ENCODE measurements around the gene LRRC49.

The LRRC49 gene

DNA sequence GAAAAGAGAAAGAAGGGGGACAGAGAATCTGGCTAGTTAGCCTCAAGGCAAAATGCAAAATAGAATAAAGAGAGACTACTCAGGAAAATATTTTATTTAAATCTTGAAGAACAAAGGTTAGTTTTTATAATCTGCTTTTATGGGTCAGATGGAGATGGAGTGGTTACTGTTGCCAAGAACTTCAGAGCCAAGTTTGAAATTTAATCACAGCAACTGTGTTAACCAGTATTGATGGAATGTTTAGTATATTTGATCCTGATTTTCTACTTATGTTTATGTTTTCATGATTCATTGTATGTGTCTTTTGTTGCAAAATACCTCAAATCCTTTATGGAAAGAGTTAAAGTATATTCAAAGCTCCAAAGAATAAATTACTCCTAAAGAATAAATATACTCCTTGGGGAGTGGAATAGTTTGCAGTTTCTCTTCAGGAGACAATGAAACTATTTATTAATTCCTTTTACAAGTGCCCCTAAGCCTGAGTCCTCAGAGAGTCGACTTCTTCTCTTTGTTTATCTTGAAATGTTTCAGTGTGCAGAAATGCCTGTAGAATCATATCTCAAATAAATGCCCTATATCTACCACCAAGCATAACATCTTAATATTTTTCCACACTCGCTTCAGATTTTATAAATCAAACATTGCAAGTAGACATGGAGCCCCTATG lies 161.8 kb downstream of the LRRC49 start:
- no peaks in the 10 kb centered on the region for H3K9me3 ChIP-seq (ENCODE audit: control insufficient read depth, insufficient read depth, low read length)
- no peak overlapping the region for H3K9ac ChIP-seq (ENCODE audit: low read depth, low read length)
- no peaks in the 10 kb centered on the region for H3K36me3 ChIP-seq (ENCODE audit: control insufficient read depth, insufficient read depth, low read length)
- H3K27me3 ChIP-seq (ENCODE audit: control insufficient read depth, insufficient read depth, low read length), result no peaks in the 10 kb centered on the region
- no peak overlapping the region for H3K4me3 ChIP-seq (ENCODE audit: low read depth, low read length)
- no peak overlapping the region for H3K27ac ChIP-seq (ENCODE audit: low read depth, low read length)
- peaks cover 12% of the 10 kb centered on the region for H3K4me1 ChIP-seq (ENCODE audit: control insufficient read depth, insufficient read depth, low read length)

DNA sequence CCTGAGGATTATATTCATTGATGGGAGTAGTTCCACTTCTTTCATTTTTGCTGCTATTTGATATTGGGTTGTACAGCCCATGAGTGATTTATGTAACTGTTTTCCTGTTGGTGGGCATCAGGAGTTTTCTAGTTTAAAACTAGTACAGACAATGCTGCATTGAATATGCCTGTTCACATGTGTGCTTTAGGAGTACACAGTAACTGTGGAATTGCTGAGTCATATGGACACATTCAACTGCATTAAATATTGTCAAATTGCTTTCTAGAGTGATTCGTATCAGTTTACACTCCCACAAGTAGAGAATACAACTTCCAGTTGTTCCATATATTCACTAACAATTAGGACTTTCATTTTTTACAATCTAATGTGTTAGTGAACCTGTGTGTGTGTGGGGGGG lies 162.8 kb downstream of the LRRC49 start:
- no peaks in the 10 kb centered on the region for H3K27me3 ChIP-seq (ENCODE audit: control insufficient read depth, insufficient read depth, low read length)
- no peak overlapping the region for H3K27ac ChIP-seq (ENCODE audit: low read depth, low read length)
- H3K9ac ChIP-seq (ENCODE audit: low read depth, low read length), result no peak overlapping the region
- H3K9me3 ChIP-seq (ENCODE audit: control insufficient read depth, insufficient read depth, low read length), result peaks cover 4% of the 10 kb centered on the region; the same call in 1 of the 2 replicates
- no peaks in the 10 kb centered on the region for H3K36me3 ChIP-seq (ENCODE audit: control insufficient read depth, insufficient read depth, low read length)
- no peak overlapping the region for H3K4me3 ChIP-seq (ENCODE audit: low read depth, low read length)
- H3K4me1 ChIP-seq (ENCODE audit: control insufficient read depth, insufficient read depth, low read length), result peaks cover 1% of the 10 kb centered on the region

DNA sequence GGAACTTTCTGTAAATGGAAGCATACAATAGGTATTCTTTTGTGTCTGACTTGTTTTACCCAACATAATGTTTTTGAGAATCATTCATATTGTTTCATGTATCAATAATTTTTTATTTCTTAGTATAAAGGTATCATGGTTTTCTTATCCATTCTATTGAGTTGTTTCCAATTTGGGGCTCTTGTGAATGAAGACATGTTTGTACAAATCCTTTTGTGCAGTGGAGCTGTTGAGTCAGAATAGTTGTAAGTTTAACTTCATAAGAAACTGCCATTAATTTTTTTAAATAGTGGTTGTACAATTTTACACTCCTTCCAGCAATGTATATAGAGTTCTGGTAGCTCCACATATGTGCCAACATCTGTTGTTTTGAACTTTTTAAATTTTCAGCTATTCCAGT lies 163.5 kb downstream of the LRRC49 start:
- Histone ChIP-seq H3K9me3 (ENCODE audit: control insufficient read depth, insufficient read depth, low read length) (peaks cover 4% of the 10 kb centered on the region; the same call in 1 of the 2 replicates), H3K27me3 (ENCODE audit: control insufficient read depth, insufficient read depth, low read length) (no peaks in the 10 kb centered on the region), H3K36me3 (ENCODE audit: control insufficient read depth, insufficient read depth, low read length) (no peaks in the 10 kb centered on the region), H3K9ac (ENCODE audit: low read depth, low read length) (no peak overlapping the region), H3K27ac (ENCODE audit: low read depth, low read length) (no peak overlapping the region), H3K4me3 (ENCODE audit: low read depth, low read length) (no peak overlapping the region), H3K4me1 (ENCODE audit: control insufficient read depth, insufficient read depth, low read length) (no peaks in the 10 kb centered on the region)

DNA sequence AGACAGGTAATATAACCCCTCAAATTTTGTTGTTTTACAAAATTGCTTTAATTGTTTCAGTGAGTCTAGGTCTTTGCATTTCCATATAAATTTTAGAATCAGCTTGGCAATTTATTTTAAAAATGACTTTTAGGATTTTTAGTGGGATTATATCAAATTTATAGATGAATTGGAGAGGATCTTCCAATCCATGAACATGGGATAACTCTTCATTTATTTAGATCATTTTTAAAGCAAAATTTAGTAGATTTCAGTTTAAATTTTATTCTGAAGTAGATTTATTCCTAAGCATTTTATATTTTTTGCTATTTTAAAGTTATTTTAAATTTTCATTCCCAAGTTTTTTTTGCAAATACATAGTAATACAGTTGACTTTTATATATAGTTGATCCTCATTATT lies 164.5 kb downstream of the LRRC49 start:
- peaks cover 4% of the 10 kb centered on the region; the same call in 1 of the 2 replicates for H3K9me3 ChIP-seq (ENCODE audit: control insufficient read depth, insufficient read depth, low read length)
- H3K27me3 ChIP-seq (ENCODE audit: control insufficient read depth, insufficient read depth, low read length), result no peaks in the 10 kb centered on the region
- no peak overlapping the region for H3K27ac ChIP-seq (ENCODE audit: low read depth, low read length)

DNA sequence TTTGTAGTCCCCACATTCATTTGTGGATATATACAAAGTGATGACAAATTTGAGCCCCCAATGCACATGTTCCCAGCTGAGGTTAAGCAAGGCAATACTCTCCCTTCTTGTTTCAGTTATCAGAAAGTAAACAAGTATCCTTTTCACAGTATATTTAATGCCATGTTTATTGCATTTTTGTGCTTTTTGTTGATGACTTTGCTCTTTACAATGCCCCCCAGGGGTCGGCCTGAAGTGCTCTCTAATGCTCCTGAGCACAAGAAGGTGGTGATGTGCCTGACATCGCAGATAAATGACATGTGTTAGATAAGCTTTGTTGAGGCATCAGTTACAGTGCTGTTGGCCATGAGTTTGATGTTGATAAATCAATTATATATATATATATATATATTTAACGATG lies 165.0 kb downstream of the LRRC49 start:
- Histone ChIP-seq H3K4me1 (ENCODE audit: control insufficient read depth, insufficient read depth, low read length) (no peaks in the 10 kb centered on the region), H3K27ac (ENCODE audit: low read depth, low read length) (no peak overlapping the region), H3K9ac (ENCODE audit: low read depth, low read length) (no peak overlapping the region), H3K9me3 (ENCODE audit: control insufficient read depth, insufficient read depth, low read length) (peaks cover 4% of the 10 kb centered on the region; the same call in 1 of the 2 replicates), H3K4me3 (ENCODE audit: low read depth, low read length) (no peak overlapping the region), H3K27me3 (ENCODE audit: control insufficient read depth, insufficient read depth, low read length) (no peaks in the 10 kb centered on the region), H3K36me3 (ENCODE audit: control insufficient read depth, insufficient read depth, low read length) (no peaks in the 10 kb centered on the region)

More for the DNA sequence above, 164.5 kb downstream of the LRRC49 start:
- H3K9ac ChIP-seq (ENCODE audit: low read depth, low read length), result no peak overlapping the region
- H3K4me1 ChIP-seq (ENCODE audit: control insufficient read depth, insufficient read depth, low read length), result no peaks in the 10 kb centered on the region
- H3K36me3 ChIP-seq (ENCODE audit: control insufficient read depth, insufficient read depth, low read length), result no peaks in the 10 kb centered on the region
- no peak overlapping the region for H3K4me3 ChIP-seq (ENCODE audit: low read depth, low read length)

DNA sequence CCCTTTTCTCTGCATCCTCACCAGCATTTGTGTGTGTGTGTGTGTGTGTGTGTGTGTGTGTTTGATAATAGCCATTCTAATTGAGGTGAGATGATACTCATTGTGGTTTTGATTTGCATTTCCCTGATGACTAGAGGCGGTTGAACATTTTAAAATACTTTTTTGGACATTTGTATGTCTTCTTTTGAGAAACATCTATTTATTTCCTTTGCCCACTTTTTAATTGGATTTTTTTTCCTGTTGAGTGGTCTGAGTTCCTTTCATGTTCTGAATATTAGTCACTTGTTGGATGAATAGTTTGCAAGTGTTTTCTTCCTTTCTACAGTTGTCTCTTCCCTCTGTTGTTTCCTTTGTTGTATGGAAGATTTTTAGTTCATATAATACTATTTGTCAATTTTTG lies 168.4 kb downstream of the LRRC49 start:
- H3K4me1 ChIP-seq (ENCODE audit: control insufficient read depth, insufficient read depth, low read length), result no peaks in the 10 kb centered on the region
- H3K9ac ChIP-seq (ENCODE audit: low read depth, low read length), result no peak overlapping the region
- no peaks in the 10 kb centered on the region for H3K36me3 ChIP-seq (ENCODE audit: control insufficient read depth, insufficient read depth, low read length)
- H3K27me3 ChIP-seq (ENCODE audit: control insufficient read depth, insufficient read depth, low read length), result no peaks in the 10 kb centered on the region
- no peak overlapping the region for H3K4me3 ChIP-seq (ENCODE audit: low read depth, low read length)
- H3K27ac ChIP-seq (ENCODE audit: low read depth, low read length), result no peak overlapping the region
- peaks cover 4% of the 10 kb centered on the region; the same call in 1 of the 2 replicates for H3K9me3 ChIP-seq (ENCODE audit: control insufficient read depth, insufficient read depth, low read length)

DNA sequence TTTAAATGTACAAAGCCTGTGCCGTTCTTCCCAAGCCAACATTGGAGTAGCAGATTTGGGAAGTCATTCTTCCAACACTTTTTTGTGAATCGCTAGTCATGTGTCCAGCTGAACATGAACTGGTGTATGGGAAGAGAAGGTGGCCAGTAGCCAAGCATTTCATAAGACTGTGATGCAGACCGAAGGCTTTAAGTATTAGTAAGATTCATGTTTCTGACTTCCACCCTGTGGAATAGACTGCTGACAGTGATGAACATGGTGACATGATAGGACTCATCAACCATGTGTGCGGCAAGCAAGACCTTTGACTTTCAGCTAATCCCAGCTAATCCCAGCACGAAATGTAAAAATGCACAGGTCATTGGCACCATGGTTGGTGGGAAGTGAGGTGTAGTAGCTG lies 174.4 kb downstream of the LRRC49 start:
- Histone ChIP-seq H3K36me3 (ENCODE audit: control insufficient read depth, insufficient read depth, low read length) (no peaks in the 10 kb centered on the region), H3K27me3 (ENCODE audit: control insufficient read depth, insufficient read depth, low read length) (no peaks in the 10 kb centered on the region), H3K9me3 (ENCODE audit: control insufficient read depth, insufficient read depth, low read length) (no peaks in the 10 kb centered on the region), H3K4me3 (ENCODE audit: low read depth, low read length) (no peak overlapping the region), H3K27ac (ENCODE audit: low read depth, low read length) (no peak overlapping the region), H3K9ac (ENCODE audit: low read depth, low read length) (no peak overlapping the region), H3K4me1 (ENCODE audit: control insufficient read depth, insufficient read depth, low read length) (no peaks in the 10 kb centered on the region)

DNA sequence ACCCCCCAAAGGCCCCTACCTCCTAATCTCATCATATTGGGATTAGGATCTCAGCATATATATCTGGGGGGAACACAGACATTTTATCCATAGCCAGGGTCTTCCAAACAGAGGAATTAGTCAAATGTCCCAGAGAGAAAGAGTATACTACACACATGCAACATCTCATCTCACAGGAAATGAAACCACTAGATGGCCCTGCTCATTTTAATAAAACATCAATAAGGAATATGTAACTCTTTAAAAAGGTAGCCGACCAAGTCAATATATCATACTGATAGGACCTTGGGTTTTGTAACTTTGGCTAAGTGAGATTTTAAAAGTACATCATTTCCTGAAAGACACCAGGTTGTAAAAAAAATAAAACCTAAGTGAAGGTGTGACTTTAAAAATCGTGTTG lies 177.1 kb downstream of the LRRC49 start:
- Histone ChIP-seq H3K4me3 (ENCODE audit: low read depth, low read length) (no peak overlapping the region), H3K27ac (ENCODE audit: low read depth, low read length) (no peak overlapping the region), H3K9me3 (ENCODE audit: control insufficient read depth, insufficient read depth, low read length) (no peaks in the 10 kb centered on the region), H3K4me1 (ENCODE audit: control insufficient read depth, insufficient read depth, low read length) (no peaks in the 10 kb centered on the region), H3K36me3 (ENCODE audit: control insufficient read depth, insufficient read depth, low read length) (no peaks in the 10 kb centered on the region), H3K9ac (ENCODE audit: low read depth, low read length) (no peak overlapping the region), H3K27me3 (ENCODE audit: control insufficient read depth, insufficient read depth, low read length) (no peaks in the 10 kb centered on the region)

DNA sequence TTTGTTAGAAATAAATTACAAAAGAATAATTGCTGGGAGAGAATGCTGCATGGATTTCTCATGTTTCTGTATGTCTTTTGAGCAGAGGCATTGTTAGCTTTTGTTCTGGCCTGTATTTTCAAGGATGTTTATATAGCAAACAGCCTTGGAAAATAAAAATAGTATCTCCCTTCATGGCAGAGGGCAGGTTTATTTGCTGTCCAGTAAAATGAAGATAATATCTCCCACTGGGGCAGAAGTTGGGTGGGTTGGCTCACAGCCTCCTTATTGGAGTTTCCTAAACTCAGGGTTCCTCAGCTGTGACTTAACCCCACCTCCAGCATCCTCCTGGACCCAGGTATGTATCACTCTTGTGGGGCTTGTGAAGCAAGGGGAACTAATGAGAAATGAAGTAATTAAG lies 178.9 kb downstream of the LRRC49 start:
- Histone ChIP-seq H3K4me1 (ENCODE audit: control insufficient read depth, insufficient read depth, low read length) (no peaks in the 10 kb centered on the region), H3K9ac (ENCODE audit: low read depth, low read length) (no peak overlapping the region), H3K27ac (ENCODE audit: low read depth, low read length) (no peak overlapping the region), H3K36me3 (ENCODE audit: control insufficient read depth, insufficient read depth, low read length) (no peaks in the 10 kb centered on the region), H3K4me3 (ENCODE audit: low read depth, low read length) (no peak overlapping the region), H3K9me3 (ENCODE audit: control insufficient read depth, insufficient read depth, low read length) (no peaks in the 10 kb centered on the region), H3K27me3 (ENCODE audit: control insufficient read depth, insufficient read depth, low read length) (no peaks in the 10 kb centered on the region)

DNA sequence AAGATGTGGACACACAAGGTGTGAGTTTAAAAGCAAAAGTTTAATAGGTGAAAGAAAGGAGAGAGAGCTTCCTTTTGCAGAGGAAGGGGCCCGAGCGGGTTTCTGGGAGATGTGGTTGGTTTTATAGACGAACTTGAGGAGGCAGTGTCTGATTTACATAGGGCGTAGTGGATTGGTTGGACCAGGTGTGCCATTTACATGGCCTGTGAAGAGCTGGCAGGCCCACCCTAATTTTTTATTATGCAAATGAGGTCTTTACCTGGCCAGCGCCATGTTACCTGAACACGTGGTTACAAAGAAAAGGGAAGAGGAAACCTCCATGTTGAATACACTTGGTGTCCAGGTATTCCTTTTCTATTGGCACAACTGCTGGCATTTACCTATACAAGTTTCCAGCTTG lies 179.8 kb downstream of the LRRC49 start:
- H3K36me3 ChIP-seq (ENCODE audit: control insufficient read depth, insufficient read depth, low read length), result no peaks in the 10 kb centered on the region
- H3K9me3 ChIP-seq (ENCODE audit: control insufficient read depth, insufficient read depth, low read length), result no peaks in the 10 kb centered on the region
- H3K4me1 ChIP-seq (ENCODE audit: control insufficient read depth, insufficient read depth, low read length), result no peaks in the 10 kb centered on the region
- H3K27ac ChIP-seq (ENCODE audit: low read depth, low read length), result no peak overlapping the region
- no peaks in the 10 kb centered on the region for H3K27me3 ChIP-seq (ENCODE audit: control insufficient read depth, insufficient read depth, low read length)
- no peak overlapping the region for H3K9ac ChIP-seq (ENCODE audit: low read depth, low read length)
- H3K4me3 ChIP-seq (ENCODE audit: low read depth, low read length), result no peak overlapping the region

DNA sequence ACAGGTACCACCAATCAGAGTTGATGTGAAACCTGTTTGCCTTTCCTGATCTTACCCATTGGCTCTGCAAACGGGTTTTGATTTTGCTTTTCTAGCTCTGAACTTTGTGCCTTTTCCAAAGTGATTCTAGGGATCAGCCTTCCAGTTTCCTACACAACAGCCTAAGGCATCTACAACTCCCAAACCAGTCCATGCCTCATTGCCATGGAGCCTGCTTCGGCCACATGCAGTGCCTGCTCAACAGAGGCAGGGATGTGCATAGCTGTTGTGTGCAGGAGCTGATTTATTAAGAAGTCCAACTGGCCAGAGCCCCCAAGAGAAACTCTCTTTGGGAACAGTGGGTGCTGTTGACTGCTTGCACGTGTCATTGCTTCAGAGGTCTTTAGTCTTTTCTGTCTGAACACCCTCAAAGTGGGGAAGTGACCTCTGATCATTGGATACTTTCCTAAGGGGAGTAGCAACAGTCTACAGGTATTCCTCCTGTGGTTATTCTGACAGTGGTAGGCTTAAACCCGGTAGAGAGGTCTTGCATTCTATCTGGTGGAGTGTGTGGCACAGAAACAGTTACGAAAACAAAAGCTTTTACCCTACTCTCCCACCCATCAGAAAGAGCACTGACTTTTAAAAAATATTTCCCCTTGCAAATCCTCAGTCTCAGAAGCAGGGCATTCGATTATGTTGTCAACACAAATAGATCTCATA lies 186.0 kb downstream of the LRRC49 start:
- no peaks in the 10 kb centered on the region for H3K9me3 ChIP-seq (ENCODE audit: control insufficient read depth, insufficient read depth, low read length)
- H3K4me1 ChIP-seq (ENCODE audit: control insufficient read depth, insufficient read depth, low read length), result no peaks in the 10 kb centered on the region
- H3K4me3 ChIP-seq (ENCODE audit: low read depth, low read length), result no peak overlapping the region
- H3K27me3 ChIP-seq (ENCODE audit: control insufficient read depth, insufficient read depth, low read length), result peaks cover 15% of the 10 kb centered on the region
- H3K36me3 ChIP-seq (ENCODE audit: control insufficient read depth, insufficient read depth, low read length), result no peaks in the 10 kb centered on the region
- no peak overlapping the region for H3K27ac ChIP-seq (ENCODE audit: low read depth, low read length)
- no peak overlapping the region for H3K9ac ChIP-seq (ENCODE audit: low read depth, low read length)
